CD14-positive monocyte (primary cell): Measurements from ENCODE around the gene GCKR. TPM values are rescaled to one million over a fixed set of nuclear protein-coding genes. Genes with fewer than 3 reads are reported as not detected.

Source experiments
- DNase-seq, 3 donors: peaks; one replicate each; pipeline ENCODE4 v3.0.0-alpha.2; 2011 to 2022
- H2AFZ ChIP-seq: 2 replicates; pipeline ENCODE4 v1.6.0; 2012; ENCODE audit warnings: mild to moderate bottlenecking, low read depth, low read length, inconsistent platforms; ENCODE audit not compliant: insufficient read depth, poor library complexity, severe bottlenecking
- H3K27ac ChIP-seq, 2 donors: 1 replicate in 1 of 2; 2 replicates in 1 of 2; pipeline ENCODE4 v1.5.1; 2012 to 2013; ENCODE audit warnings: low read length in 2 of 2, control low read depth in 1 of 2, inconsistent platforms in 1 of 2, low read depth in 1 of 2, mild to moderate bottlenecking in 1 of 2
- H3K27me3 ChIP-seq, 2 donors: one replicate each; pipeline versions ENCODE4 v1.6.0 to v1.6.1; 2011 to 2013; ENCODE audit warnings: low read length in 2 of 2; ENCODE audit not compliant: control insufficient read depth in 2 of 2, insufficient read depth in 2 of 2
- H3K36me3 ChIP-seq, 2 donors: replicated peaks in 1 of 2; 1 replicate in 1 of 2; 2 replicates in 1 of 2; pipeline versions ENCODE4 v1.5.1 to v1.6.1; 2012 to 2013; ENCODE audit warnings: low read length in 2 of 2, control low read depth in 1 of 2, inconsistent platforms in 1 of 2, mild to moderate bottlenecking in 1 of 2; ENCODE audit not compliant: insufficient read depth in 2 of 2, control insufficient read depth in 1 of 2
- H3K4me1 ChIP-seq, 2 donors: 1 replicate in 1 of 2; 2 replicates in 1 of 2; pipeline versions ENCODE4 v1.5.1 to v1.6.1; 2012 to 2013; ENCODE audit warnings: low read length in 2 of 2, control low read depth in 1 of 2, inconsistent platforms in 1 of 2, mild to moderate bottlenecking in 1 of 2, moderate library complexity in 1 of 2; ENCODE audit not compliant: insufficient read depth in 2 of 2, control insufficient read depth in 1 of 2
- H3K4me2 ChIP-seq: replicated peaks from 2 replicates; pipeline ENCODE3; 2012; ENCODE audit warnings: low read length, moderate library complexity, mild to moderate bottlenecking; ENCODE audit not compliant: poor library complexity, severe bottlenecking; ENCODE audit errors: extremely low read depth
- H3K4me3 ChIP-seq, 3 experiments: fragments of 200-600 bp in 1 of 3; sonication (generic) in 1 of 3; replicated peaks in 1 of 3; 1 replicate in 2 of 3; 2 replicates in 1 of 3; pipeline ENCODE4 v1.5.1; 2011 to 2013; ENCODE audit warnings: low read length in 3 of 3, mild to moderate bottlenecking in 3 of 3, control low read depth in 2 of 3, low read depth in 2 of 3, inconsistent platforms in 1 of 3, moderate library complexity in 1 of 3
- H3K79me2 ChIP-seq: 2 replicates; pipeline ENCODE4 v1.6.0; 2012; ENCODE audit warnings: mild to moderate bottlenecking, control low read depth, inconsistent platforms, low read length, moderate library complexity; ENCODE audit not compliant: insufficient read depth
- H3K9ac ChIP-seq: 2 replicates; pipeline ENCODE4 v1.6.0; 2017; ENCODE audit warnings: low read length, mild to moderate bottlenecking; ENCODE audit not compliant: insufficient read depth, poor library complexity, severe bottlenecking
- H3K9me3 ChIP-seq, 2 donors: replicated peaks in 1 of 2; 1 replicate in 1 of 2; 2 replicates in 1 of 2; pipeline versions ENCODE4 v1.5.1 to v1.6.1; 2012 to 2013; ENCODE audit warnings: low read length in 2 of 2, control low read depth in 1 of 2; ENCODE audit not compliant: control insufficient read depth in 1 of 2, insufficient read depth in 1 of 2
- H4K20me1 ChIP-seq: 2 replicates; pipeline ENCODE4 v1.6.0; 2012; ENCODE audit warnings: mild to moderate bottlenecking, low read length, control low read depth, moderate library complexity; ENCODE audit not compliant: insufficient read depth
- H3K27ac Mint-ChIP-seq, 7 donors: one replicate each; pipeline ENCODE4 v1.8.0; 2020; ENCODE audit warnings: mild to moderate bottlenecking in 7 of 7, mixed read lengths in 7 of 7, moderate library complexity in 6 of 7, inconsistent platforms in 2 of 7
- H3K27me3 Mint-ChIP-seq, 3 donors: one replicate each; pipeline ENCODE4 v1.8.0; 2021 to 2022; ENCODE audit warnings: low read depth in 3 of 3, mild to moderate bottlenecking in 3 of 3, mixed read lengths in 3 of 3, moderate library complexity in 3 of 3, inconsistent platforms in 1 of 3
- H3K36me3 Mint-ChIP-seq, 2 donors: one replicate each; pipeline ENCODE4 v1.8.0; 2020; ENCODE audit warnings: mixed read lengths in 2 of 2, inconsistent platforms in 1 of 2, mild to moderate bottlenecking in 1 of 2
- H3K4me1 Mint-ChIP-seq: one replicate; pipeline ENCODE4 v1.8.0; 2020; ENCODE audit warnings: mild to moderate bottlenecking, mixed read lengths
- H3K4me3 Mint-ChIP-seq, 2 donors: one replicate each; pipeline ENCODE4 v1.8.0; 2020; ENCODE audit warnings: mild to moderate bottlenecking in 2 of 2, mixed read lengths in 2 of 2, moderate library complexity in 1 of 2
- H3K9me3 Mint-ChIP-seq, 7 donors: one replicate each; pipeline ENCODE4 v1.8.0; 2020 to 2022; ENCODE audit warnings: mixed read lengths in 7 of 7, mild to moderate bottlenecking in 6 of 7, moderate library complexity in 6 of 7, inconsistent platforms in 2 of 7
- CTCF ChIP-seq: fragments of 200-600 bp; IDR thresholded peaks from one replicate; pipeline ENCODE4 v1.8.0; 2022; ENCODE audit warnings: antibody characterized with exemption, mild to moderate bottlenecking
- WGBS: methylation state at CpG from one replicate; pipeline ENCODE4 v1.1.5; 2013; ENCODE audit warnings: missing lambda C conversion rate; ENCODE audit not compliant: insufficient coverage; 5-methylcytosine and 5-hydroxymethylcytosine counted together
- intact Hi-C, 2 donors: fragments of 100-400 bp; cut with micrococcal nuclease; formaldehyde crosslinking; loops; one replicate each; pipeline versions ENCODE4 v1.15.0 to v1.15.1; 2023
- polyA plus RNA-seq, 3 donors: library from polyadenylated mRNA; depleted of rRNA in 1 of 3; unstranded in 2 of 3; stranded (reverse) in 1 of 3; fragments of 300-500 nt in 2 of 3; fragments of >200 nt in 1 of 3; fragmentation: Illumina TruSeq in 2 of 3; gene quantifications; 1 replicate in 2 of 3; 2 replicates in 1 of 3; pipeline ENCODE4 v1.2.3, GENCODE V29; 2012 to 2021

The GCKR gene
- polyA plus RNA-seq, 3 donors: not detected

GRCh38 chr2:27502142-27502541, 5.5 kb downstream of the GCKR start:
- Mint-ChIP-seq H3K4me3 (no peak overlapping the region), H3K4me1 (peaks cover under 1% of the 10 kb centered on the region), H3K27ac (no peak overlapping the region), H3K36me3 (peaks cover 0 to 3% of the 10 kb centered on the region in 2 donors), H3K27me3 (peaks cover 14 to 23% (median 23%) of the 10 kb centered on the region in 3 donors), H3K9me3 (peaks cover 0 to 2% (median 0%) of the 10 kb centered on the region in 7 donors)
- Histone ChIP-seq H3K9me3 (no peaks in the 10 kb centered on the region), H3K9ac (no peak overlapping the region), H3K4me3 (no peak overlapping the region), H4K20me1 (no peaks in the 10 kb centered on the region), H3K36me3 (no peaks in the 10 kb centered on the region), H2AFZ (no peak overlapping the region), H3K27ac (no peak overlapping the region), H3K4me2 (no peak overlapping the region), H3K27me3 (peaks cover 11 to 23% of the 10 kb centered on the region in 2 donors), H3K4me1 (no peaks in the 10 kb centered on the region), H3K79me2 (no peaks in the 10 kb centered on the region)
- TF ChIP-seq CTCF: no peak
- no CpG with 5 or more reads among the region's 4 CpGs for WGBS
- intact Hi-C loops: no loop called here
- DNase-seq: no peak

GRCh38 chr2:27506587-27506986, 9.9 kb downstream of the GCKR start:
- no peak overlapping the region for H3K4me3 ChIP-seq
- H3K4me1 Mint-ChIP-seq: no peaks in the 10 kb centered on the region
- WGBS: 96% methylated on average over 5 of the region's 6 CpGs
- no peak overlapping the region for H3K27ac ChIP-seq
- intact Hi-C loops: no loop called here
- no peaks in the 10 kb centered on the region for H3K4me1 ChIP-seq
- H3K9ac ChIP-seq: no peak overlapping the region
- H3K27me3 ChIP-seq: no peaks in the 10 kb centered on the region
- no peak overlapping the region for H2AFZ ChIP-seq
- no peak overlapping the region for H3K4me2 ChIP-seq
- no peak overlapping the region for H3K27ac Mint-ChIP-seq
- peaks cover 10 to 13% (median 11%) of the 10 kb centered on the region in 3 donors for H3K27me3 Mint-ChIP-seq
- H3K9me3 ChIP-seq: no peaks in the 10 kb centered on the region
- H3K36me3 Mint-ChIP-seq: no peaks in the 10 kb centered on the region
- TF ChIP-seq CTCF: no peak
- H3K36me3 ChIP-seq: no peaks in the 10 kb centered on the region
- H4K20me1 ChIP-seq: no peaks in the 10 kb centered on the region
- H3K79me2 ChIP-seq: no peaks in the 10 kb centered on the region
- DNase-seq: no peak
- H3K4me3 Mint-ChIP-seq: no peak overlapping the region
- no peaks in the 10 kb centered on the region for H3K9me3 Mint-ChIP-seq
